Lower leg skin (tissue), 3 donors: ENCODE measurements around the gene PTPRT.

Experiments used
- CTCF ChIP-seq, 3 donors: fragments of 450-650 bp; IDR thresholded peaks; one replicate each; pipeline ENCODE4 v1.5.1; 2016; ENCODE audit warnings: antibody characterized with exemption in 3 of 3, mild to moderate bottlenecking in 3 of 3, moderate library complexity in 2 of 3
- POLR2A ChIP-seq, 2 donors: fragments of 450-650 bp; IDR thresholded peaks; one replicate each; pipeline ENCODE4 v1.6.1; 2016 to 2017; ENCODE audit warnings: antibody characterized with exemption in 2 of 2, mild to moderate bottlenecking in 1 of 2, moderate library complexity in 1 of 2

GRCh38 chr20:43009532-43009931, 180.2 kb downstream of the PTPRT start:
- no peak for TF ChIP-seq POLR2A (IDR thresholded peaks at IDR 0.05)
- TF ChIP-seq CTCF (IDR thresholded peaks at IDR 0.05), result no peak
